ENCODE measurements around the gene HMGN5. TPM values are rescaled to one million over a fixed set of nuclear protein-coding genes. Genes with fewer than 3 reads are reported as not detected.

Gene HMGN5
- polyA plus RNA-seq, 5 donors, result 21.1 to 43.5 (median 24.6) TPM

DNA sequence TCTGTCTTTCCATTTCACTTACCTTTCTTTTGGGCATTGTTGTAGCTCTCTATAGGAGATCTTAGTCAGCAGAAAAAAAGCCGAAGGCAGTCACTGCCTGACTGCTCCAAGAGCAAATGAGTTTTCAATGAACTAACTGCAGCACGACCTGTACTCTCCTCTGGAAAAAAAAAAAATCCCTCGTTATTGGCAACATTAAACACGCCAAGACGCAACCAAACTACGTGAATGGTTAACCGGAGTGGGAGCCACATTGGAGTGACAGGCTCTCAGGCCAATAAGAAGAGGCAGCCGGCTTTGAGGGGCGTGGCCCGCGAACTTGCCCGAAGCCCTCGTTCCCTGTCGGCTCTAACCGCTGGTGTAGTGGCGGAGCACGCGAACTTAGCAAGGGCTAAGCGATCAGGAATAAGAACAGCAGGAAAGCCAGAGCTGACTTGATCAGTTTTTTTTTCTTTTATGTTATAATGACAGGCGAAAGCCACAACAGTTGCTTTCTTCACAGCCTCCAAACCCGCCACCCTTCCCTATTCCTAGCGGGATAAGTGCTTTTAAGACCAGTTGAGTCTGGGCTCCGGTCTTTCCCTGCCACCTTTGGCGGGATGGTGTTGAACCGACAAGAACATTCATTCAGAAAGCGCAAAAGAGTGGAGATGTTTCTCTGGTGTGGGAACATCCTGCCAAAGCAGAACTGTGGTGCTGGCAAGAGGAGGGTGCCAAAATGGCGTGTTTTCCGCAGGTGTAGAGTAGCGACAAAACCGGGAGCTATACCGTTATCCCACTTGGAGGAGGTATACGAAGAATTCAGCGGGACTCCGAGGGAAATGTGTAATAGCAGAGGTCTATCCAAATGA is 80.0 kb downstream of the HMGN5 start:
- peak; percentile 87 to 91 for DNase-seq

GRCh38 chrX:81120936-81121371 is 80.8 kb downstream of the HMGN5 start:
- DNase-seq, result peak; percentile 38 to 43

- DNase-seq, result no peak
Measured at GRCh38 chrX:81120258-81120935, 81.3 kb downstream of the HMGN5 start.

DNA sequence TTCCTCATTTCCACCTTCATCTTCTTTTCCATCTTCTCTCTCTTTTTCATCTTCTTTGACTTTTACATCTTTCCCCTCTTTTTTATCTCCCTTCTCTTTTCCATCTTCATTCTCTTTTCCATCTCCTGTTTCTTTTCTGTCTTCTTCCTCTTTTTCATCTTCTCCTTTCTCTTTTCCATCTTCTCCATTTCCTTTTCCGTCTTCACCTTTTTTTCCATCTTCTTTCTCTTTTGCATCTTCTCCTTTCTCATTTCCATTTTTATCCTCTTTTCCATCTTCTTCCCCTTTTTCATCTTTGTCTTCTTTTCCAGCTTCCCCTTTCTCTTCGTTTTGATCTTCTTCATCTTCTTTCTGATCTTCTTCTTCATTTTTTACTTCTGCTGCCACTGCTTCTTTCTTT is 87.0 kb downstream of the HMGN5 start:
- DNase-seq, result no peak

DNA sequence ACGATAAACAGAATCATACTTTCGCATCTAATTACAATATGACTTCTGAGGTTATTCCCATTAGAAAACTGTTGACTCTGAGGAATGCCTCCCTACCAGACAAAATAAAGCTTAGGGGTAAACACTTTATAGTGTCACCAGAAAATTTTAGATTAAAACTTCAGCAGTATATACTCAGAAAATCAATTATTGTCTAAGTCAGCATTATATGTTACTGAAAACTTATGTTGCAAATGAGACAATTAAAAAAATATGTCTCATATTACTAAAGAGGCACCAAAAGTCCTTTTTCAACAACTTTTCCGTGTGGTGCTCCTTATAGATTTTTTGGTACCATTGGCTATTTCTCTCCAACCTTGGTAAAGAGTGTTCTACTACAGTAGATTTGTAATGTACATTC is 91.4 kb downstream of the HMGN5 start:
- DNase-seq, result no peak

DNA sequence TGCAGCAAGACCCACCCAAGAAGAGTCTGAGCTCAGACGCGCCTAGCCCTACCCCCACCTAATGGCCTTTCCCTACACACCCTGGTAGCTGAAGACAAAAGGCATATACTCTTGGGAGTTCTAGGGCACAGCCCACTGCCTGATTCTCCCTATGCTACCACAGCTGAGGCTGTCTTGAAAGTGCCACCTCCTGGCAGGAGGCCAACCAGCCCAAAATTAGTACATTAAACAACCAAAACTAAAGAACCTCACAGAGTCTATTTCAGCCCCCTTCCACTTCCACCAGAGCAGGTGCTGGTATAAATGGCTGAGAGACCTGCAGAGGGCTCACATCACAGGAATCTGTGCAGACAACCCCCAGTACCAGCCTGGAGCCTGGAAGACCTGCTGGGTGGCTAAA is 119.1 kb downstream of the HMGN5 start:
- DNase-seq, result no peak

Other genes starting within 250 kb of the HMGN5 start
- 100 to 1,000 TPM; 185 to 300 (median 245) TPM for gene SH3BGRL, start 189 bp upstream of the HMGN5 start, polyA plus RNA-seq (ENCODE audit: insufficient read depth in 1 of 5, insufficient read length in 5 of 5, low replicate concordance in 1 of 5)